Mesothelial cell of epicardium (in vitro differentiated cells): ENCODE results near the gene FAM180B. TPM values are rescaled to one million over a fixed set of nuclear protein-coding genes. Genes with fewer than 3 reads are reported as not detected.
"Not testable (repeated sequence)": the region's sequence is repeated elsewhere in the genome, so short reads cannot be mapped to it uniquely, and the experiment has no call there.

ENCODE experiments used
- DNase-seq, 2 experiments: peaks; one replicate each; pipeline ENCODE4 v3.0.0; 2021; ENCODE audit warnings: low spot score in 2 of 2; ENCODE audit not compliant: unreplicated experiment in 2 of 2
- H3K27ac Mint-ChIP-seq: 2 replicates; pipeline ENCODE4 v1.8.0; 2021; ENCODE audit warnings: mixed read lengths
- H3K27me3 Mint-ChIP-seq: 2 replicates; pipeline ENCODE4 v1.8.0; 2021; ENCODE audit warnings: low read depth, mixed read lengths
- H3K36me3 Mint-ChIP-seq: 2 replicates; pipeline ENCODE4 v1.8.0; 2021; ENCODE audit warnings: mixed read lengths
- H3K4me1 Mint-ChIP-seq: 2 replicates; pipeline ENCODE4 v1.8.0; 2021; ENCODE audit warnings: mixed read lengths
- H3K4me3 Mint-ChIP-seq: 2 replicates; pipeline ENCODE4 v1.8.0; 2021; ENCODE audit warnings: mild to moderate bottlenecking, moderate library complexity, mixed read lengths
- H3K9me3 Mint-ChIP-seq: 2 replicates; pipeline ENCODE4 v1.8.0; 2021; ENCODE audit warnings: mixed read lengths
- CTCF ChIP-seq: fragments of 200-600 bp; sonication (generic); IDR thresholded peaks from one replicate; pipeline ENCODE4 v1.5.0; 2021; ENCODE audit warnings: antibody characterized with exemption; ENCODE audit not compliant: unreplicated experiment
- total RNA-seq: library from RNA; stranded (reverse); gene quantifications from 3 replicates; pipeline ENCODE4 v1.2.1, GENCODE V29; 2021

Gene FAM180B
- total RNA-seq, 1 donor from 2014 or later, result 0.36 TPM

- TF ChIP-seq CTCF, result peak; percentile 47
- no peaks in the 10 kb centered on the region for H3K9me3 Mint-ChIP-seq
- H3K27ac Mint-ChIP-seq, result peak overlapping the region; percentile 97
- H3K4me3 Mint-ChIP-seq, result peak overlapping the region; percentile 86
- no peaks in the 10 kb centered on the region for H3K27me3 Mint-ChIP-seq
- H3K36me3 Mint-ChIP-seq, result no peaks in the 10 kb centered on the region
- peaks cover 18% of the 10 kb centered on the region for H3K4me1 Mint-ChIP-seq
- DNase-seq, result no peak
Measured at GRCh38 chr11:47553406-47553743, 33.1 kb upstream of the FAM180B start.

- not testable (repeated sequence) for H3K4me1 Mint-ChIP-seq, H3K9me3 Mint-ChIP-seq, H3K36me3 Mint-ChIP-seq, H3K27me3 Mint-ChIP-seq, DNase-seq, H3K27ac Mint-ChIP-seq, H3K4me3 Mint-ChIP-seq
Measured at GRCh38 chr11:47557004-47557403, 29.5 kb upstream of the FAM180B start.

DNA sequence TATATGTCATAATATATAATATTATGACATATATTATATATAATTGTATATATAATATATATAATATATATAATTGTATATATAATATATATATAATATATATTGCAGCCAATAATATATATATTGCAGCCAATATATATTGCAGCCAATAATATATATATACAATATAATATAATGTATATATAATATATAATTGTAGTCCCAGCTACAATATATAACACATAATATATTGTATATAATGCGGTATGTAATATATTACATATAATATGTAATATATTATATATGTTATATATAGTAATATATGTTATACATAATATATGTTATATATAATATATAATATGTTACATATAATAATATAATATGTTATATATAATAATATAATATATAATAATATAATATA is 27.8 kb upstream of the FAM180B start:
- no peaks in the 10 kb centered on the region for H3K4me1 Mint-ChIP-seq
- TF ChIP-seq CTCF, result no peak
- H3K9me3 Mint-ChIP-seq, result no peaks in the 10 kb centered on the region
- DNase-seq, result no peak
- H3K36me3 Mint-ChIP-seq, result no peaks in the 10 kb centered on the region
- H3K27ac Mint-ChIP-seq, result no peak overlapping the region
- H3K27me3 Mint-ChIP-seq, result no peaks in the 10 kb centered on the region
- no peak overlapping the region for H3K4me3 Mint-ChIP-seq

- Mint-ChIP-seq H3K27ac (no peak overlapping the region), H3K27me3 (no peaks in the 10 kb centered on the region), H3K4me1 (peaks cover 3% of the 10 kb centered on the region), H3K36me3 (no peaks in the 10 kb centered on the region), H3K4me3 (no peak overlapping the region), H3K9me3 (no peaks in the 10 kb centered on the region)
- no peak for TF ChIP-seq CTCF
- no peak for DNase-seq
Measured at GRCh38 chr11:47560426-47560825, 26.1 kb upstream of the FAM180B start.

DNA sequence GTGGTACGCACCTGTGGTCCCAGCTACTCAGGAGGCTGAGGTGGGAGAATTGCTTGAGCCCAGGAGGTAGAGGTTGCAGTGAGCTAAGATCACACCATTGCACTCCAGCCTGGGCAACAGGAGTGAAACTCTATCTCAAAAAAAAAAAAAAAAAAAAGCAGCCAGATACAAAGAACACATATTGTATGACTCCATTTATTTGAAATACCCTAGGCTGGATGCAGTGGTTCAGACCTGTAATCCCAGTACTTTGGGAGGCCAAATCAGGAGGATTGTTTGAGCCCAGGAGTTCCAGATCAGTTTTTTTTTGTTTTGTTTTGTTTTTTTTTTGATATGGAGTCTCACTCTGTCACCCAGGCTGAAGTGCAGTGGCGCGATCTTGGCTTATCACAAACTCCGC is 24.1 kb upstream of the FAM180B start:
- DNase-seq, H3K9me3 Mint-ChIP-seq, H3K36me3 Mint-ChIP-seq, H3K27me3 Mint-ChIP-seq, H3K4me3 Mint-ChIP-seq, H3K27ac Mint-ChIP-seq: not testable (repeated sequence)
- peaks cover 12% of the 10 kb centered on the region for H3K4me1 Mint-ChIP-seq

DNA sequence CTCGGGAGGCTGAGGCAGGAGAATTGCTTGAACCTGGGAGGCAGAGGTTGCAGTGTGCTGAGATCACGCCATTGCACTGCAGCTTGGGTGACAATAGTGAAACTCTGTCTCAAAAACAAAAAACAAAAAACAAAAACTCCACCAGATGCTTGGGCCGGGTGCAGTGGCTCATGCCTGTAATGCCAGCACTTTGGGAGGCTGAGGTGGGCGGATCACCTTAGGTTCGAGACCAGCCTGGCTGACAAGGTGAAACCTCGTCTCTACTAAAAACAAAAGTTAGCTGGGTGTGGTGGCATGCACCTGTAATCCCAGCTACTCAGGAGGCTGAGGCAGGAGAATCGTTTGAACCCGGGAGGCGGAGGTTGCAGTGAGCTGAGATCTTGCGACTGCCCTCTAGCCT is 22.1 kb upstream of the FAM180B start:
- DNase-seq, H3K9me3 Mint-ChIP-seq, H3K27me3 Mint-ChIP-seq, H3K27ac Mint-ChIP-seq, H3K36me3 Mint-ChIP-seq: not testable (repeated sequence)
- Mint-ChIP-seq H3K4me1 (peaks cover 12% of the 10 kb centered on the region), H3K4me3 (peak overlapping the region; percentile 38)

GRCh38 chr11:47564933-47565339 is 21.5 kb upstream of the FAM180B start:
- Mint-ChIP-seq H3K27ac (peak overlapping the region; percentile 69), H3K4me1 (peaks cover 12% of the 10 kb centered on the region), H3K36me3 (peaks cover 6% of the 10 kb centered on the region), H3K9me3 (no peaks in the 10 kb centered on the region), H3K4me3 (peak overlapping the region; percentile 78), H3K27me3 (no peaks in the 10 kb centered on the region)
- no peak for TF ChIP-seq CTCF
- DNase-seq, result no peak
